NCI-H146 (cell line): ENCODE results near the gene TYR.
"Not testable (repeated sequence)": the region's sequence is repeated elsewhere in the genome, so short reads cannot be mapped to it uniquely, and the experiment has no call there.

ENCODE experiments used
- DNase-seq: peaks from one replicate; lab custom pipeline; 2025; lab: John Stamatoyannopoulos, UW

The TYR gene

DNA sequence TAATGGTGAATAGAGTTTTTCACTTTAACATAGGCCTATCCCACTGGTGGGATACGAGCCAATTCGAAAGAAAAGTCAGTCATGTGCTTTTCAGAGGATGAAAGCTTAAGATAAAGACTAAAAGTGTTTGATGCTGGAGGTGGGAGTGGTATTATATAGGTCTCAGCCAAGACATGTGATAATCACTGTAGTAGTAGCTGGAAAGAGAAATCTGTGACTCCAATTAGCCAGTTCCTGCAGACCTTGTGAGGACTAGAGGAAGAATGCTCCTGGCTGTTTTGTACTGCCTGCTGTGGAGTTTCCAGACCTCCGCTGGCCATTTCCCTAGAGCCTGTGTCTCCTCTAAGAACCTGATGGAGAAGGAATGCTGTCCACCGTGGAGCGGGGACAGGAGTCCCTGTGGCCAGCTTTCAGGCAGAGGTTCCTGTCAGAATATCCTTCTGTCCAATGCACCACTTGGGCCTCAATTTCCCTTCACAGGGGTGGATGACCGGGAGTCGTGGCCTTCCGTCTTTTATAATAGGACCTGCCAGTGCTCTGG is at the start of gene TYR:
TSS of gene TYR (plus strand) at position 185 of the 541 bp plus-strand sequence. CDS start at position 264, 79 bp downstream.
- DNase-seq: no peak

DNA sequence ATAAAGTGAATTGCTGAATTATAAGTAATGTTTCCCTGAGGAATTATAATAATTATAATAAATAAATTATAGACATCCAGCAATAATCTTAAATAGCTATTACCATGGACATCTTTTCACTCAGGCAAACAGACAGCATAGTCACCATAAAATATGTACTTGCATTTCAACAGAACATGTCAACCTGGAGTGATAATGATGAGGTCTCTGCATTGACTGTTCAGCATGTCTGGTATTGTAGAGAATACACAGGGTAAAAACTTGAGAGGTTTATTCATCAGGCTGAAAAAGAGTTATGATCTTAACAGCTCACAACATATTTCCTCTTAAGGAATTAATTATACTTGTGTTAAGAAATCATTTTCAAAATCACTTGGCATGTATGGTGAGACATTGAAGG is 41.1 kb upstream of the TYR start:
- no peak for DNase-seq

DNA sequence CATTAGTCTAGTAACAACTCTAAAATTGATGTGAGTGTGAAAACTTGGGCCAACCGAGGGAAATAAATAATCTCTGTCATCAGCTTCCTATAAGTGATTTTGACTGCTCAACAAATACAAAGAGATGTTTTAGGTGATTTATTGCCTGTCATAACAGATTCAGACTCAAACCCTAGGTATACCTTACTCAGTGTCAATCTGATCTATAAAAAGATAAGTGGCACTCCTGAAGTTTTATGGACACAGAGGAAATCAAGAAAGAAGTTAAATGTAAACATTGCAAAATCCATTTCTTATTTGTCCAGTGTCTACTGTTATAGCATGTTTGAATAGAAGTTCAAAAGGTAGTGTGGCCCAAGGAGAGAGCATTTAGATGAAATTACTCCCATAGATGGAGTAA is 30.4 kb upstream of the TYR start:
- DNase-seq: no peak

DNA sequence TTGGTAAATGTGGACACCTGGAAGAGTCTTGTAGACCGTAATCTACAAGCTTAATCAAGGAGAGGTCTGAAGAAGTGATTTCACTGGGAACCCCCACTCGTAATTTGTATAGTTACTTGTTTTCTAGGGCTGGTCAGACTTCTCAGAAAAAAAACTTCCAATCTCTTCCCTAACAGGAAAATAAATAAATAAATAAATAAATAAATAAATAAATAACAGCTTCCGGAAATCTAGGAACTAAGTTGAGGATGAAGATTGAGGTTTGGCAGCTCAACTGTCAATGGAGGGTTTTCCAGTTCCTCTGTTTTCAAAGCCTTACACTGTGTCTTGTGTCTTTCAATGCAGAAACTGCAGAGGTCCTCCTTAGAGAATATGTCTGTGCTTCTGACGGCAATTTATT is 17.7 kb upstream of the TYR start:
- no peak for DNase-seq

DNA sequence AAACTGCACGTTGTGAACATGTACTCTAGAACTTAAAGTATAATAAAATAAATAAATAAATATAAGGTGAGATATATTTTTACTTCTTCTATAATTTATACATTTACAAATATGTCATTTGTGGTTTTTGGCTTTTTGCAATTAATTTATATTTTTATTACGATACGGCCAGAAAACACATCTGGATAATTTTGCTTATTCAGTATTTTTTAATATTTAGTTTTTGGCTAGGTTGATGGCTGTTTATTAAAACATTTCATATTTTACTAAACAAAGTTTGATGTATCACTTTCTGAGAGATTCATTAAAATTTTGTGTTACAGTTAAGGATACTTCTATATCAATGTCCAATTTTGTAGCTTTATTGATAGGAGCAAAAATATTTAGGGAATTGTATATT is 15.7 kb upstream of the TYR start:
- no peak for DNase-seq

DNA sequence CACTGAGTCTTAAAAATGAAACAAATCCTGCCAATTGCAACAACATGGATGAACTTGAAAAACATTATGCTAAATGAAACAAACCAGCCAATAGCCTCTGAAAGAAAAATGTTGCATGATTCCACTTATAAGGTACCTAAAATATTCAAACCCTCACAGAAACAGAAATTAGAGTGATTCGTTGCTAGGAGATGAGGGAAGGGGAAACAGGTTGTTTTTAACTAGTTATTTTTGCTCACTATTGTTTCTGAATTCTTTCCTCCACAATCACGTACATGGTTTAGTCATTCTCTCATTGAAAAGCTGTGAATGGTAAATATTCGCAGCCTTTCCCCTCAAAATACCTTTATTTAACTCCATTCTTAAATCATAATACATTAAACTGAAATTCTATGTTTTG is 14.0 kb upstream of the TYR start:
- no peak for DNase-seq

DNA sequence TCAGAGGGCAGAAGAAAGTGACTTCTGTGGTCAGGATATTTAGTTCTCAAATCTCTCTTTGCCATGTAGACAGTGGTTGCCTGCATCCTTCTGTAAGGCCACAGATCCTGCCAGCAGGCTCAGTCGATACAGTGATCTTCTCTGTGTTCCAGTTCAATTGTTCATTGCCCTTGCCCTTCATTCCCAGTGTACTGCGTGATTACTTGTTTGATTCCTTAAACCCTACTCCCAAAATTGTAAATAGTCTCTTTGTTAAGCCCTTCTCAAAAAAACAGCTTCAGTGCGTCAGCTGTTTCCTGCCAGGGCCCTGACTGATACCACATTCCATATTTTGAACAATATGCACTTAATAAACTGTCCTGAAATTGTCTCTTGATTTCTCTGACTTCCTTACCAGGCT is 9.3 kb upstream of the TYR start:
- no peak for DNase-seq

DNA sequence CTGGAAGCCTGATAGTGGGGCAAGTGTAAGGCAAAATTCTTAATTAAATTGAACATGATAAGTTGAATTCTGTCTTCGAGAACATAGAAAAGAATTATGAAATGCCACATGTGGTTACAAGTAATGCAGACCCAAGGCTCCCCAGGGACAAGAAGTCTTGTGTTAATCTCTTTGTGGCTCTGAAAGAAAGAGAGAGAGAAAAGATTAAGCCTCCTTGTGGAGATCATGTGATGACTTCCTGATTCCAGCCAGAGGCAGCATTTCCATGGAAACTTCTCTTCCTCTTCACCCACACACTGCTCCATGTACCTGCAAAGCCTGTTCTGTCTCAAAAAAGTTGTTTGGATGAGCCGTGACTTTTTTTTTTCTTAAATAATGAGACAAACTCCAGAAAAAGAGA is 1.9 kb upstream of the TYR start:
- DNase-seq: no peak

DNA sequence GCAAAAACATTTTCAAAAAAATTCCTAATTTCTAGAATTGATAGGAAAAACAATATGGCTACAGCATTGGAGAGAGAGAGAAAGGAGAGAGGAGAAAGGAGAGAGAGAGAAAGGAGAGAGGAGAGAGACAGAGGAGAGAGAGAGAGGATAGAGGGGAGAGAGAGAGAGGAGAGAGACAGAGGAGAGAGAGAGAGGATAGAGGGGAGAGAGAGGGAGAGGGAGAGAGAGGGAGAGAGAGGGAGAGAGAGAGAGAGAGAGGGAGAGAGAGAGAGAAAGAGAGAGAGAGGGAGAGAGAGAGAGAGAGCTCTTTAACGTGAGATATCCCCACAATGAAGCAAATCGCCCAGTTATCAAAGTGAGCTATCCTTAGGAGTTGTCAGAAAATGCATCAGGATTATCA is 737 bp upstream of the TYR start:
- DNase-seq: no peak

DNA sequence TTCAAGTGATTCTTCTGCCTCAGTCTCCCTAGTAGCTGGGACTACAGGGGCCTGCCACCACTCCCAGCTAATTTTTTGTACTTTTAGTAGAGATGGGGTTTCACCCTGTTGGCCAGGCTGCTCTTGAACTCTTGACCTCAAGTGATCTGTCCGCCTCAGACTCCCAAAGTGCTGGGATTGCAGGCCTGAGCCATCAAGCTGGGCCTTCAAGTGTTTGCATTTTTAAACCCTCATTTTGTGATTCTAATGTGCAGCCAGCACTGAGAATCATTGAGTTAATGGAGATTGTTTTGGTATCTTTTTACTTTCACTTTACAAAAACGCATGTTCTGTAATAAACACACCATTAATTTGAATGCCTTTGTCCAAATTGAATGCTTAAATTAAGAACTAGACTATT is 3.4 kb downstream of the TYR start:
- no peak for DNase-seq

DNA sequence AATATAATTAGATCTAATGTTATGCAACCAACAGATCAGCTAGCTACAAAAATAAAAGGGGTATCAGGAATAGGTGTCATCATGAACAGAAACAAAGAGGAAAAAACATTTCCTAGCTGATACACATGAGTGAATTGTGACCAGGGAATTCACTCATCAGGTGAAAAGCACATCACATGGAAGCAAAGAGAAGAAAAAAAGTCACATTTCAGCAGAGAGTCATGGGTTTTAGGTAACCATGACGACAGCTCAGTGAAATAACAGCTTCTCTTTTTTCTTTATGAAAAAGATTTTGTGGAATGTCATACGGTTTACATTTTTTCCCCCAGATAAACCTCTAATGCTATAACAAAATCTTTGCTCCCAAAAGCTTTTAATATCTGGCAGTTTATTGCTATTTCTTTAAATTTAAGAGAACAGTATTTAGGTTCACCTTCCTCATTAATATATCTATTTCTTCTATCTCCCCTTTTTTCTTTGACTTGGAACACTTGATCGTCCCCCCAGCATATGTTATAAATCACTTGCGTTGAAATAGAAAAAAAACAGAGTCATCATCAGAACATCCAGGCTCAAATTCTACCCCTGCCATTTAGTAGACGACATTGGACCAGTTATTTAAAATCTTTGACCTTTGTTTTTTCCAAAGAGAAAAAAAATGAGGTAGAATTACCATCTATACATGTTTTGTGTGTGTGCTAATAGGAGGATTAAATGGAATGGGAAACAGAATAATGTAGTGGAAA is 5.3 kb downstream of the TYR start:
- no peak for DNase-seq

DNA sequence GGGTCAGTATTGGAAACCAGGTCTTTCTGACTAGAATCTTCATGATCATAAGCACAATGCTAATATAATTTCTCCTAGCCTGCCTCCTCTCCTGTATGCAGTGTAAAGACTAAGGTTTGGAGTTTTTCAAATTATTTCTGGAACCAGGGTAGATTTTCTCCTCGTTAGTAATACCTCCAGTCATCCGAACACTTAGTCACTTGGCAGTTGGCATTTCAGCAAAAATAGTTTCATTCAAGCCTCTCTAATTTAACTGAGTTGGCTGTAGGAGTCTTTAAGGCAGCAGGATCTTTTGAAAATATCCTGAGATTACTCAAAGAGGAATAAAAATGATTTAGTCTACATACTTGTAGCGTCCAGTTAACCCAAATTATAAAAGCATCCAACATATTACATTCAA is 6.3 kb downstream of the TYR start:
- DNase-seq: no peak

DNA sequence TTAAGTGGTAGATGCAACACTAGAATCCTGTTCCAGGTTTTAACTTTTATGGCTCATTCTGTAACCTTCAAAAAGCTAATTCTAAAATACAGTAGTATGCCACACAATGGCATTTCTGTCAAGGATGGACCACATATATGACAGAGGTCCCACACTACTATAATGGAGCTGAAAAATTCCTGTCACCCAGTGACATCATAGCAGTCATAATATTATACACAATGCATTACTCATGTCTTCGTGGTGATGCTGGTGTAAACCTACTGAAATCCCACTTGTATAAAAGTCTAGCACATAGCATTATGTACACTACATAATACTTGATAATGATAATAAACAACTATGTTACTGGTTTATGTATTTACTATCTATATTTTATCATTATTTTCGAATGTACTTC is 12.1 kb downstream of the TYR start:
- no peak for DNase-seq

DNA sequence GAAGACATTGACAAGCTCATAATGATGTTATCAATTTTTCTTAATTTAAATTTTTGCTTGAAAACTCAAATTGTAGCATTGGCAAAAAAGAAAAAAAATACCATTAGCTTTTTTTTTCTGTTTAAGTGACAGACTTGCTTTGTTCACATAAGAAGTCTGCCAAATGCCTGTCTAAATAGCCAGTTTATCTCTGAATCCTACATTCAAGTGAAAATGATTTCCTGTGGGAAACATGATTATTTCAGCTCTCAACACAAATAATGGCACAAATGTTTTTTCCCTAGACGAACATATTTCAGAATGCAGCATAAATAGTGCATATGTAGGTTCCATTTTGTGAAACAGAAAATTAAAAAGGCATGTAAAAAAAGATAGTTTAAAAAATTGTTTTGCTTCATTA is 23.5 kb downstream of the TYR start:
- DNase-seq: no peak

DNA sequence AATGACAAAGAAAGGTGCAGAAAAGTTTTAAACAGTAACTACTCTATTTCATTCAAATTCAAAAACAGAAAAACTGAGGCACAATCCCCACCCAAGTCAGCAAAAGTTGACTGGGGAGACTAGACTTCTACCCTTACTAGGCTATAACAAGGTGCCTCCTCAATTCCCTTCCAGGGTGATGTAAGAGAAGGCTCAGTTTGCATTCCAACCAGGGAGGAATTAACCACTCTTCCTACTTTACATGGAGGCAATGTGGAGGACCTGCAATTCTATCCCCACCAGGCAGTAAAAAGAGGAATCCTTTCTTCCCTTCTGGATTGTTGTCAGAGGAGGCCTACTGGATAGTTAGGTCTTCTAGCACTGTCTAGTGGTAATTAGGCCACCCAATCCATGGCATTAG is 26.1 kb downstream of the TYR start:
- DNase-seq: no peak

DNA sequence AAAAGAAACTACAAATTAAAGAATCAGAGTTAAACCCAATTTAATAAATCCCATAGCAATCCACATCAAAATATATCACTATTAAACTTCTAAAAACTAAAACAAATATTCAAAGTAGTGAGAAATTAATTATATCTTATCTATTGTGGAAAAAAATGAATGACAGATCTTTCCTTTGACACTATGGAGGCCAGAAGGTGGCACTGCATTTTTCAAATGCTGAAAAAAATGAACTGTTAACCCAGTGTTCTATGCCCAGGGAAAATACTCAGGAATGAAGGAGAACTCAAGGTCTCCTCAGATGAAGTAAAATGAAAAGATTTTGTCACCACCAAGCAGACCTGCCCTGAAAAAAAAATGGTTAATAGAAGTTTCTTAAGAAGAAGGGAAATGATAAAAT is 27.7 kb downstream of the TYR start:
- DNase-seq: no peak

DNA sequence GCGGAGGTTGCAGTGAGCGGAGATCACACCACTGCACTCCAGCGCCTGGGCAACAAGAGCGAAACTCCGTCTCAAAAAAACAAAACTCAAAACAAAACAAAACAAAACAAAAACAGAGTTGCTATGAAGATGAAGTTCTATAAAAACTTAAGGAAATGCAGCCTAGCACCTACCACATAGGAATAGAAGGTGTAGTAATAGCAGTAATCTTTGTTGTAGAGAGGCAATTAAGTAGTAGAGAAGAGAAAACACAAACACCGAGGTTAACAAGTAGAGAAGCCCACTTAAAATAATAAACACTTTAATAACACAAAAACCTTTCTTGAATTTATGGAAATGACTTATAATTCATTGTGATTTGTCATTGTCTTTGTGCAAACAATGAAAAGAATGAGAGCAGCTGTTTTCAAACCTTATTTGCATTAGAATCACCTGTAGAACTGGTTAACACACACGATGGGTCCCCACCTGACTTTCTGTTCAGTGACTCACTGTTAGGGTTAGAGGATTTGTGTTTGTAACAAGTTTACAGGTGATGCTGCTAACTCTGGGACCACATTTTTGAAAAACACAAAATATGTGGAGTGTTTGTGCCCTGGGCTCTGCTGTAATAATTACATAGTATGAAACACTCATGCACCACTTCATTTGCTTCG is 43.1 kb downstream of the TYR start:
- no peak for DNase-seq

DNA sequence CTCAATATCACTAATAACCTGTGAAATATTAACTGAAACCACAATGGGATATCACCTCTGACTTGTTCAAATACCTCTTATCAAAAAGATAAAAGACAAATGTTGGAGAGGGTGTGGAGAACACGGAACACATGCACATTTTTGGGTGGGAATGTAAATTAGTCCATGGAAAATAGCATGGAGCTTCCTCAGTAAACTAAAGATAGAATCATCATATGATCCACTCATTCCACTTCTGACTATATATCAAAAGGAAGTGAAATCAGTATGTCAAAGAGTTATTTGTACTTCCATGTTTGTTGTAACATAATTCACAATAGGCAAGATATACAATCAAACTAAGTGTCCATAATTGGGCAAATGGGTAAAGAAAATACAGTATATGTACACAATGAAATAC is 57.4 kb downstream of the TYR start:
- DNase-seq: no peak

DNA sequence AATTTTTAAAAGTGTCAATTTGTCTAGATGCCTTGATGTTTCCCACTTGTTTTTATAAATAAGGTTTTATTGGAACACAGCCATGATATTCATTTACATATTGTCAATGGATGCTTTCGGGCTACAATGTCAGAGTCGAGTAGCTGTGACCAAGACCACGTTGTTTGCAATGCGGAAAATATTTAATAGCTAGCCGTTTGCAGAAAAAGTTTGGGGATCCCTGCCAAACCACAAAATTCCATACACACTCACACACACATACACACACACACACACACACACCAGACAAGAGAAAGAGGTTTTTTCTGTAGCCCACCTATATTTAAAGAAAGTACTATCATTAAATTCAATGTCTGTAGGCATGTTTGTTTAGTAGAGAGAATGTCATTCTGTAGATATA is 58.3 kb downstream of the TYR start:
- no peak for DNase-seq

DNA sequence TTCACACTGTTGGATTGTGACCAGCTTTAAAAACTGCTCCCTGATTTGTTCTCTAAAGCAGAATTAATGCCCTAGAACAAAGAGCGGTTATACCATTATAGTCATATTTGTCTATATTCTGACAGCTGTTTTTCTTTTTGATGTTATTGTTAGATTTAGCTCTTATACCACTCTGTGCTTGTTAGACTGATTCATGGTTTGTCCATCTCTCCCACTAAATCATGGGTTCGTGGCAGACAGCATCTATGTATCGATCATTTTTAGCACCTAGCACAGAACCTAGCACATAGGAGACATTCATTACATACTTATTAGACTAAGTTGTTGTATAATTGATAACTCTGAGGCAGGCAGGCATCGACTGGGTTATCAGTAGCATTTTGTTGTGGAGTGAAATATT is 69.3 kb downstream of the TYR start:
- not testable (repeated sequence) for DNase-seq

DNA sequence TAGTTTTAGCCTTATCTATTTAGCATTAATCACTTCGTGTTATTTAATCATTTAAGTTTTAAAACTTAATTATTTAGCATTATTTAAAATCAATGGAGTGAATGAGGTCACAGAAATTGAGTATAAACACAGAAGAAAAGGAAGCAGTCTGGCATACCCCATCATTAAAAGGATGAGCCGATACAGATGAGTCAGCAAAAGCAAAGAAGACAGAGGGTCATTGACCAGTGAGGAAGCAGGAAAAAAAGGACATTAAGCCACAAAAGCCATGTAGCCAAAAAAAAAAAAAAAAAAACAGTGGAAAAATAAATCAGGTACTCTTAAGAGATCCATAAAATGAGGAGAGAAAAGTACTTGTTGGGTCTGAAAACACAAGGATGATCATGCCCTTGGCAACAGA is 71.5 kb downstream of the TYR start:
- DNase-seq: no peak

DNA sequence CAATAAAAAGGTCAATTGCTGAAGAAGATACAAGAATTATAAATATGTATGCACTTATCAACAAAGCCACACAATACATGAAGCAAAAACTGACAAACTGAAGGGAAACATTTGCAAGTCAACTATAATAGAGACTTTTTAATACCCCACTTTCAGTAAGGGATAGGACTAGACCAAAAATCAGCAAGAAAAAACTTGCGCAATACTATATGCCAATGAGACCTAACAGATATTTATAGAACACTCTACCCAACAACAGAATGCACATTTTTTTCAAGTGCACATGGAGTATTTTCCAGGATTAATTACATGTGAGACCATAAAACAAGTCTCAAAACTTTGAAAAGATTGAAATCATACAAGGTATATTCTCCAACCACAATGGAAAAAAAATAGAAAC is 83.8 kb downstream of the TYR start:
- DNase-seq: not testable (repeated sequence)

DNA sequence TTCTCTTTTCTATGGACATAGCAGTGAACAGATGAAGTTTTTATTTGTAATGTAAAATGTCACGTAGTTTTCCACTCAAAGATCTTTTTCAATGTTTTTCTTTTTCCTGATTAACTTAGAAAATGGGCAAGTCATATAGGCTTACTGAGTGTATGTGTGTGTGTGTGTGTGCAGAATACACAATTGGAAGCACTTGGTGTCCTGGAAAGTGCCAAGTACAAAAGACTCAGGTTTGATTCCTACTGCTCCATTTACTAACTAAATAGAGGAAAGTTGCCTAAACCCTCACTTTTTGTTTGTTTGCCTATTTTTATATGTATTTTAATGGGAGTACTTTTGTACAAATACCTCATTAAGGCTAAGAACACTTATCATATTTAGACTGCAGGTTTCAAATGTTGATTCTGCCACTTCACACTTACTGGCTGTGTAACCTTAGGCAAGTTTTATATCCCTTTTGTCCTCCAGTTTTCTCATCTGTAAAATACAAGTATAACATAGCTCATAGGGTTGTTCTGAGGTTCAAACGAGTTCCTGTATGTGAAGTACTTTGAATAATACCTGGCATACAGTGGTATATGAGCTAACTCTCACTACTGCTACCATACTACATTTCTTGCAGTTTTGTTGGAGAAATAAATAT is 90.1 kb downstream of the TYR start:
- no peak for DNase-seq
